ENCODE results near the gene DIP2A. TPM values are rescaled to one million over a fixed set of nuclear protein-coding genes. Genes with fewer than 3 reads are reported as not detected.

The DIP2A gene
- total RNA-seq, 4 donors from 2014 or later: 42.3 to 141 (median 52.8) TPM

DNA sequence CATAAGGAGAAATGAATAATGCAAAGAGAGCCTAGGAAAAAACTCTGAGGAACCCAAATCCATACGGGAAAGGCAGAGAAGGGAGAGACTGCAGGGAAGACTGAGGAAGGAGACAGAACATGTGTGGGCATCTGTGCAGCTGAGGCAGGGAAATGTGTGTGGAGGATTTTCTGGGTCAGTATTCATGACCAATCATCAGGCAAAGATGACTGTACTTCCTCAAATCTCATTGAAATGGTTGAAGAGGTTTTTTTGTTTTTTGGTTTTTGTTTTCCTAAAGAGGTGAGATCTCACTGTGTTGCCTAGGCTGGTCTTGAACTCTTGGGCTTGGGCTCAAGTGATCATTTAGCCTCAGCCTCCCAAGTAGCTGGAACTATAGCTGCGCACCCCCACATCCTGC, 15.7 kb downstream of the DIP2A start:
- WGBS: 91% methylated on average over 2 of the region's 2 CpGs
- Histone ChIP-seq H3K4me1 (peaks cover 13% of the 10 kb centered on the region), H3K9me3 (no peaks in the 10 kb centered on the region), H3K4me3 (no peak overlapping the region), H3K27ac (no peak overlapping the region), H3K36me3 (peaks cover under 1% of the 10 kb centered on the region), H3K27me3 (no peaks in the 10 kb centered on the region)
- TF ChIP-seq POLR2AphosphoS5 (IDR thresholded peaks at IDR 0.05) (no peak), EP300 (IDR thresholded peaks at IDR 0.05) (no peak), POLR2A (IDR thresholded peaks at IDR 0.05) (no peak)
- TF ChIP-seq, protein P1, sequence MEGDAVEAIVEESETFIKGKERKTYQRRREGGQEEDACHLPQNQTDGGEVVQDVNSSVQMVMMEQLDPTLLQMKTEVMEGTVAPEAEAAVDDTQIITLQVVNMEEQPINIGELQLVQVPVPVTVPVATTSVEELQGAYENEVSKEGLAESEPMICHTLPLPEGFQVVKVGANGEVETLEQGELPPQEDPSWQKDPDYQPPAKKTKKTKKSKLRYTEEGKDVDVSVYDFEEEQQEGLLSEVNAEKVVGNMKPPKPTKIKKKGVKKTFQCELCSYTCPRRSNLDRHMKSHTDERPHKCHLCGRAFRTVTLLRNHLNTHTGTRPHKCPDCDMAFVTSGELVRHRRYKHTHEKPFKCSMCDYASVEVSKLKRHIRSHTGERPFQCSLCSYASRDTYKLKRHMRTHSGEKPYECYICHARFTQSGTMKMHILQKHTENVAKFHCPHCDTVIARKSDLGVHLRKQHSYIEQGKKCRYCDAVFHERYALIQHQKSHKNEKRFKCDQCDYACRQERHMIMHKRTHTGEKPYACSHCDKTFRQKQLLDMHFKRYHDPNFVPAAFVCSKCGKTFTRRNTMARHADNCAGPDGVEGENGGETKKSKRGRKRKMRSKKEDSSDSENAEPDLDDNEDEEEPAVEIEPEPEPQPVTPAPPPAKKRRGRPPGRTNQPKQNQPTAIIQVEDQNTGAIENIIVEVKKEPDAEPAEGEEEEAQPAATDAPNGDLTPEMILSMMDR (IDR thresholded peaks at IDR 0.05): no peak
- DNase-seq (ENCODE audit: low spot score in 2 of 2): no peak

DNA sequence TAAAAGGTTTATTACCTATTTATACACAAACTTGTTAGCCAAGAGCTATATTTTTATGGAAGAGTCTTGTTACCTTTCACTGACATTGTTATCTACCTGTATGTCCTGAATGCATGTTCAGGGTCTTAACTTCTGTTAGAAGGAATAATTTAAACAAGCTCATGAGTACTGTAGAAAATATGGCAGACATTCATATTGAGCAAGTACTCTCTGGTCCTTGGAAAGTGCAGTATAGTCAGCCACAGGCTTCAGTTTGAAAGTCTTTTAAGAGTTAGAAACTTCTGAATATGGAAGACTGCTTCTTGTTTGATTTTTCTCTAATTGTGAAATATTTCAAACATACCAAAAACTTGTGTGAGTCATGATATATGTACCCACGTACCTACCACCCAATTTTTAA, 16.6 kb downstream of the DIP2A start:
- Histone ChIP-seq H3K9me3 (no peaks in the 10 kb centered on the region), H3K4me1 (peaks cover 13% of the 10 kb centered on the region), H3K36me3 (peaks cover under 1% of the 10 kb centered on the region), H3K4me3 (no peak overlapping the region), H3K27me3 (no peaks in the 10 kb centered on the region), H3K27ac (no peak overlapping the region)
- DNase-seq (ENCODE audit: low spot score in 2 of 2): no peak
- TF ChIP-seq EP300 (IDR thresholded peaks at IDR 0.05) (no peak), POLR2AphosphoS5 (IDR thresholded peaks at IDR 0.05) (no peak), POLR2A (IDR thresholded peaks at IDR 0.05) (no peak)
- TF ChIP-seq, protein P1 (IDR thresholded peaks at IDR 0.05): no peak
- WGBS: 88% methylated on average over 1 of the region's 1 CpG

DNA sequence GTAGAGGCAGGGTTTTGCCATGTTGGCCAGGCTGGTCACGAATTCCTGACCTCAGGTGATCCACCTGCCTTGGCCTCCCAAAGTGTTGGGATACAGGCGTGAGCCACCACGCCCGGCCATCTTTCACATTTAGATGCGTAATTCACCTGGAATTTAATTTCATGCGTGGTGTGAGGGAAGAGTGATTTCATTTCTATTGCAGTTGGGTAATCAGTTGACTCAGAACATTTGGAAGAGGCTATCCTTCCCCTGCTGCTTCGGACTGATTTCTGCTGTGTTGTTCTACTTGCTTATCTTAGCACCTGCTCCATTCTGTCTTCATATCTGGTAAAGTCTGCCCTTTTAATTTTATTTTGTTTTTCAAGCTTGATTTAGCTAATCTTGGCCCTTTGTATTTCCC, 19.1 kb downstream of the DIP2A start:
- no peaks in the 10 kb centered on the region for H3K27me3 ChIP-seq
- DNase-seq (ENCODE audit: low spot score in 2 of 2): no peak
- no peak for TF ChIP-seq POLR2AphosphoS5 (IDR thresholded peaks at IDR 0.05)
- TF ChIP-seq, protein P1 (IDR thresholded peaks at IDR 0.05): no peak
- no peak for TF ChIP-seq EP300 (IDR thresholded peaks at IDR 0.05)
- TF ChIP-seq POLR2A (IDR thresholded peaks at IDR 0.05): no peak
- no peak overlapping the region for H3K27ac ChIP-seq
- H3K36me3 ChIP-seq: peaks cover 7% of the 10 kb centered on the region
- peaks cover 13% of the 10 kb centered on the region for H3K4me1 ChIP-seq
- no peaks in the 10 kb centered on the region for H3K9me3 ChIP-seq
- no peak overlapping the region for H3K4me3 ChIP-seq
- 59% methylated on average over 7 of the region's 7 CpGs for WGBS

DNA sequence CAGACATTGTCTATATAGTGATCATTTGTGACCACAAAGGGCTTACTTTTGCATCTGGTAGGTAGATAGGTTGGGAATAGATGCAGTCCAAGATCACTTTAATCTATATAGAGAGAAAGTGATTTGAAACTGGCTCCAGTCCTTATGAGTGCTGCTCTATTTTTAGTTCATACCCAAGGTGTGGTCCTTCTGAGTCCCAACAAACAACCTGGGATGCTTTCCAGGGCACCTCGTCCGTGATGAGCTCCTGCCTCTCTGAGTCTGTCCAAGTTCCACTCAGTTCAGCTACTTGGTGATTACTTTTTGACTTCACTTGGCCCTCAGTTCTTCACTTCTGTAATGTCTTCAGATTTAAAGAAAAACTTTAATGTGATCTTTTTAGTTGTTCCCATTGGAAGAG, 20.2 kb downstream of the DIP2A start:
- H3K4me3 ChIP-seq: no peak overlapping the region

DNA sequence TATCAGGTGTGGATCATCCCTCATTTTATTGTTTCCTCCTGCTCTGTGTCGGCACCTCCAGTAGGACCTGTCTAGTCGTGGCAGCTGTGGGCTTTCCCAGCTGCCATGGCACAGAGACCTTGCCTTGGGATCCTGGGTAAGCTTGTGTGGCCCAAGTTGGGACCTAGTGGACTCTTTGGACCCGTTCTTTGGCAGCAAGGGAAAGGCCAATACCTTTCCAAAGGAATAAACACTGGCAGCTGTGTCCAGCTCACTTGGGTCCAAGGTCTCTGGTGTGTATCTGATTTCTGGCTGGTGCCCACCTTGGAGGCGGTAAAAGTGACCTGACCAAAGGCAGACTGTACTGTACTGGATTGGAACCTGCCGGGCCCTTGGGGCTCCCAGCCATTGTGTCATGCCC, 21.8 kb downstream of the DIP2A start:
- DNase-seq (ENCODE audit: low spot score in 2 of 2): no peak

More for the DNA sequence above, 20.2 kb downstream of the DIP2A start:
- WGBS: 33% methylated on average over 2 of the region's 2 CpGs
- peaks cover 13% of the 10 kb centered on the region for H3K4me1 ChIP-seq
- H3K36me3 ChIP-seq: peaks cover 7% of the 10 kb centered on the region
- H3K27ac ChIP-seq: no peak overlapping the region
- no peak for DNase-seq (ENCODE audit: low spot score in 2 of 2)
- no peaks in the 10 kb centered on the region for H3K9me3 ChIP-seq
- TF ChIP-seq EP300 (IDR thresholded peaks at IDR 0.05): no peak
- TF ChIP-seq, protein P1 (IDR thresholded peaks at IDR 0.05): no peak
- no peak for TF ChIP-seq POLR2A (IDR thresholded peaks at IDR 0.05)
- TF ChIP-seq POLR2AphosphoS5 (IDR thresholded peaks at IDR 0.05): no peak
- no peaks in the 10 kb centered on the region for H3K27me3 ChIP-seq

More for the DNA sequence above, 21.8 kb downstream of the DIP2A start:
- 100% methylated on average over 5 of the region's 5 CpGs for WGBS
- Histone ChIP-seq H3K4me1 (peaks cover 13% of the 10 kb centered on the region), H3K27me3 (no peaks in the 10 kb centered on the region), H3K27ac (no peak overlapping the region), H3K9me3 (no peaks in the 10 kb centered on the region), H3K36me3 (peaks cover 7% of the 10 kb centered on the region), H3K4me3 (no peak overlapping the region)
- no peak for TF ChIP-seq POLR2AphosphoS5 (IDR thresholded peaks at IDR 0.05)
- no peak for TF ChIP-seq EP300 (IDR thresholded peaks at IDR 0.05)
- TF ChIP-seq, protein P1 (IDR thresholded peaks at IDR 0.05): no peak
- no peak for TF ChIP-seq POLR2A (IDR thresholded peaks at IDR 0.05)

Measured in suprapubic skin (tissue), 4 donors.